ENCODE measurements around the gene ANKRD37. TPM values are rescaled to one million over a fixed set of nuclear protein-coding genes. Genes with fewer than 3 reads are reported as not detected.

Gene ANKRD37
- total and polyA plus RNA-seq, 2 donors (not counting 3 experiments of a cell fraction or from before 2014, with no cell fraction given): 4.0 to 5.8 TPM

DNA sequence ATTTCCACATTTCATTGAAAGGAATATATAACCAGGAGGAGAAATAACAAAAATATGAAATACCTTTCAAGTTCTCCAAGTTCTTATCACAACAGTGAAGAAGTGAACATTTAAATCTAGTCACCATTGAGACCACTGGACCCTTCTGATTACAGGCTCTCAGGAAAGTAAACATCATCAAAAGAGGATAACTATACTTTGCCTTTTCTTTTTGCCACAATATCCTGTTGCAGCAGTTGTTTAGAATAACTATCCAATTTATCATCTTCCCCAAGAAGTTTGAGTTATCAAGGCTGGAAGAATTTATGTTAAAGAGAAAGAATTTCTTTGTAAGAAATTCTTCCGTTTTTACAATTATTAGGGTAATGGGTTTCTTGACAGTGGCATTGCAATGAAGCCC lies 4.5 kb upstream of the ANKRD37 start:
- FAIRE-seq: no peak
- H3K4me1 ChIP-seq (ENCODE audit: control insufficient read depth, extremely low read depth, insufficient read depth, low read length): peaks cover 14% of the 10 kb centered on the region
- TF ChIP-seq POLR2AphosphoS5 (IDR thresholded peaks at IDR 0.05; ENCODE audit: insufficient read depth, low read depth, low read length) (no peak), GATA2 (IDR thresholded peaks at IDR 0.05; ENCODE audit: insufficient read depth, insufficient read length, low read depth, low read length) (no peak)
- H3K79me2 ChIP-seq (ENCODE audit: control insufficient read depth, insufficient read depth, low read length): no peaks in the 10 kb centered on the region
- DNase-seq (ENCODE audit: low read depth, low spot score): no peak
- no peak overlapping the region for H3K27ac ChIP-seq (ENCODE audit: insufficient read depth, low read depth, low read length)
- no peak overlapping the region for H3K4me2 ChIP-seq (ENCODE audit: insufficient read depth, low read length)
- no peaks in the 10 kb centered on the region for H3K36me3 ChIP-seq (ENCODE audit: control insufficient read depth in 2 of 2, extremely low read depth in 1 of 2, insufficient read depth in 2 of 2, low read length in 2 of 2)
- no peak overlapping the region for H3K9ac ChIP-seq (replicated peaks; ENCODE audit: extremely low read depth, insufficient read depth, low read length)
- no peaks in the 10 kb centered on the region for H3K27me3 ChIP-seq (ENCODE audit: control insufficient read depth in 2 of 2, insufficient read depth in 2 of 2, low read length in 2 of 2)
- no peak overlapping the region for H3K4me3 ChIP-seq (replicated peaks in 1 of 3; ENCODE audit: insufficient read depth in 1 of 3, low read depth in 1 of 3, low read length in 3 of 3)
- BruUV-seq (replicated peaks): no TSS peak
- no peaks in the 10 kb centered on the region for H3K9me3 ChIP-seq (replicated peaks; ENCODE audit: control insufficient read depth, insufficient read depth, low read length)
- dilution Hi-C loops (cut with MboI; ENCODE audit: extremely low pct_ligation_motif_present, low sequenced_read_pairs): loop anchor here (25.0 kb wide), 1 partner anchor 105 kb away; no protein-coding TSS in a partner anchor
- no peaks in the 10 kb centered on the region for H4K20me1 ChIP-seq (replicated peaks; ENCODE audit: control insufficient read depth, extremely low read depth, insufficient read depth, low read length)
- intact Hi-C loops (cut with micrococcal nuclease): no loop called here
- H2AFZ ChIP-seq (ENCODE audit: low read depth, low read length): no peak overlapping the region
- H3K9me1 ChIP-seq (replicated peaks; ENCODE audit: control insufficient read depth, extremely low read depth, insufficient read depth, low read length): no peaks in the 10 kb centered on the region
- ChIA-PET CTCF (no interaction called here), POLR2A (no interaction called here)

DNA sequence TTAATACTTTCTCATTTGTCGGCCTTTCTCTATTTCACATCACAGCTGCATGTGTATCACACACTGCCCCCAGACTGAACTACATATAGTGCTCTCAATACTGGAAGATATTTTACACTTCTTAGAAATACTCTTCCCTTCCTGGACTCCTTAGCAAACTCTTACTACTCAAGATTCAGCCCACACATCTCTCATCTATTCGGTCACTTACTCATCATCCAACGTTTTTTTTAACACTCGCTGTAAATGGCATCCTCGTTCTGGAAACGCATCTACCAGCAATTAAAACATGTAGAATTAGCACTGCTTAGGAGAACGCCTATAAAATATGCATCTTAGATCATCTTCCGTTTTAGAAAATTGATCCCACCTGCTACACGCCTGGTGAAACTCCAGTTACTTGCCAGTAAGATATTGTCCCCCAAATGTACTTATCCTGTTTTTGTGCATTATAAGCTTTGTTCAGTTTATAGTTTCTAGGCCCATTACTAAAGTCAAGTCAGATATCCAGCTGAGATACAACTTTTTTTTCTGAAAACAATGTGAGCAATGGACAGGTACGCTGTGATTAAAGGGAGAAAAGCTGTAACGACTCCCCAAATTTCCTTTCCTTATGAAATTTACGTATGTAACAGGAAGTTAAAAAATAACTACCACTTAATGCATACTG lies 1.9 kb upstream of the ANKRD37 start:
- Histone ChIP-seq H3K27ac (ENCODE audit: insufficient read depth, low read depth, low read length) (peak overlapping the region; percentile 96), H3K4me2 (ENCODE audit: insufficient read depth, low read length) (peak overlapping the region; percentile 99), H2AFZ (ENCODE audit: low read depth, low read length) (no peak overlapping the region), H3K9me1 (replicated peaks; ENCODE audit: control insufficient read depth, extremely low read depth, insufficient read depth, low read length) (no peaks in the 10 kb centered on the region), H3K27me3 (ENCODE audit: control insufficient read depth in 2 of 2, insufficient read depth in 2 of 2, low read length in 2 of 2) (no peaks in the 10 kb centered on the region), H3K79me2 (ENCODE audit: control insufficient read depth, insufficient read depth, low read length) (no peaks in the 10 kb centered on the region), H3K36me3 (ENCODE audit: control insufficient read depth in 2 of 2, extremely low read depth in 1 of 2, insufficient read depth in 2 of 2, low read length in 2 of 2) (no peaks in the 10 kb centered on the region), H3K4me1 (ENCODE audit: control insufficient read depth, extremely low read depth, insufficient read depth, low read length) (peaks cover 29% of the 10 kb centered on the region), H3K9me3 (replicated peaks; ENCODE audit: control insufficient read depth, insufficient read depth, low read length) (no peaks in the 10 kb centered on the region), H3K9ac (replicated peaks; ENCODE audit: extremely low read depth, insufficient read depth, low read length) (peak overlapping the region; percentile 95), H3K4me3 (replicated peaks in 1 of 3; ENCODE audit: insufficient read depth in 1 of 3, low read depth in 1 of 3, low read length in 3 of 3) (peak overlapping the region in 1 of 3 experiments; percentile 87), H4K20me1 (replicated peaks; ENCODE audit: control insufficient read depth, extremely low read depth, insufficient read depth, low read length) (no peaks in the 10 kb centered on the region)
- TF ChIP-seq FOS (IDR thresholded peaks at IDR 0.05; ENCODE audit: borderline replicate concordance, insufficient read depth, low read length): no peak
- TF ChIP-seq MAX (IDR thresholded peaks at IDR 0.05; ENCODE audit: insufficient read depth, insufficient read length): no peak
- TF ChIP-seq EZH2 (IDR thresholded peaks at IDR 0.05; ENCODE audit: borderline replicate concordance, low read depth, low read length, severe bottlenecking): no peak
- TF ChIP-seq MYC (IDR thresholded peaks at IDR 0.05; ENCODE audit: low read depth, low read length): no peak
- TF ChIP-seq, protein P1, sequence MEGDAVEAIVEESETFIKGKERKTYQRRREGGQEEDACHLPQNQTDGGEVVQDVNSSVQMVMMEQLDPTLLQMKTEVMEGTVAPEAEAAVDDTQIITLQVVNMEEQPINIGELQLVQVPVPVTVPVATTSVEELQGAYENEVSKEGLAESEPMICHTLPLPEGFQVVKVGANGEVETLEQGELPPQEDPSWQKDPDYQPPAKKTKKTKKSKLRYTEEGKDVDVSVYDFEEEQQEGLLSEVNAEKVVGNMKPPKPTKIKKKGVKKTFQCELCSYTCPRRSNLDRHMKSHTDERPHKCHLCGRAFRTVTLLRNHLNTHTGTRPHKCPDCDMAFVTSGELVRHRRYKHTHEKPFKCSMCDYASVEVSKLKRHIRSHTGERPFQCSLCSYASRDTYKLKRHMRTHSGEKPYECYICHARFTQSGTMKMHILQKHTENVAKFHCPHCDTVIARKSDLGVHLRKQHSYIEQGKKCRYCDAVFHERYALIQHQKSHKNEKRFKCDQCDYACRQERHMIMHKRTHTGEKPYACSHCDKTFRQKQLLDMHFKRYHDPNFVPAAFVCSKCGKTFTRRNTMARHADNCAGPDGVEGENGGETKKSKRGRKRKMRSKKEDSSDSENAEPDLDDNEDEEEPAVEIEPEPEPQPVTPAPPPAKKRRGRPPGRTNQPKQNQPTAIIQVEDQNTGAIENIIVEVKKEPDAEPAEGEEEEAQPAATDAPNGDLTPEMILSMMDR (IDR thresholded peaks at IDR 0.05; ENCODE audit: extremely low read depth in 1 of 2, insufficient read depth in 1 of 2, low read depth in 1 of 2, low read length in 2 of 2): no peak
- TF ChIP-seq POLR2A (IDR thresholded peaks at IDR 0.05; ENCODE audit: low read depth, low read length): no peak
- TF ChIP-seq GATA2 (IDR thresholded peaks at IDR 0.05; ENCODE audit: insufficient read depth, insufficient read length, low read depth, low read length): no peak
- no peak for TF ChIP-seq JUN (IDR thresholded peaks at IDR 0.05; ENCODE audit: borderline replicate concordance, insufficient read depth, insufficient read length, low read depth)
- TF ChIP-seq POLR2AphosphoS5 (IDR thresholded peaks at IDR 0.05; ENCODE audit: insufficient read depth, low read depth, low read length): no peak
- peak; percentile 28 for DNase-seq (ENCODE audit: low read depth, low spot score)
- BruUV-seq (replicated peaks): no TSS peak
- dilution Hi-C loops (cut with MboI; ENCODE audit: extremely low pct_ligation_motif_present, low sequenced_read_pairs): loop anchor here (25.0 kb wide), 1 partner anchor 107 kb away; no protein-coding TSS in a partner anchor
- POLR2A ChIA-PET: no interaction called here
- intact Hi-C loops (cut with micrococcal nuclease): loop anchor here (1.0 to 5.0 kb wide), 3 partner anchors 9 to 643 kb away; no protein-coding TSS in a partner anchor
- FAIRE-seq: no peak
- CTCF ChIA-PET: interaction anchor here (1.0 to 4.2 kb wide), 6 partner anchors 9 to 643 kb away, joined by 3 to 24 read pairs (median 10); partner anchors contain the start of gene UFSP2
